ENCODE data around the gene UCKL1.

Gene UCKL1

GRCh38 chr20:63958964-63959698 lies 2.9 kb upstream of the UCKL1 start:
- no peak for DNase-seq (ENCODE audit: low read depth in 3 of 3)

- DNase-seq (ENCODE audit: low read depth in 3 of 3) = no peak
Observed at GRCh38 chr20:63958471-63958870, 2.3 kb upstream of the UCKL1 start.

- peak in 1 of 3 experiments; percentile 66 for DNase-seq (ENCODE audit: low read depth in 3 of 3)
Observed at GRCh38 chr20:63957690-63958441, 1.6 kb upstream of the UCKL1 start.

GRCh38 chr20:63957004-63957689 lies 931 bp upstream of the UCKL1 start:
- DNase-seq (ENCODE audit: low read depth in 3 of 3) = peak in 2 of 3 experiments; percentile 60 to 71

GRCh38 chr20:63956664-63957003 lies 418 bp upstream of the UCKL1 start:
- no peak for DNase-seq (ENCODE audit: low read depth in 3 of 3)

GRCh38 chr20:63955281-63955826 lies 862 bp downstream of the UCKL1 start:
- DNase-seq (ENCODE audit: low read depth in 3 of 3) = peak in 1 of 3 experiments; percentile 36

GRCh38 chr20:63953764-63954429 lies 2.3 kb downstream of the UCKL1 start:
- DNase-seq (ENCODE audit: low read depth in 3 of 3) = no peak

GRCh38 chr20:63952769-63953168 lies 3.4 kb downstream of the UCKL1 start:
- no peak for DNase-seq (ENCODE audit: low read depth in 3 of 3)

- no peak for DNase-seq (ENCODE audit: low read depth in 3 of 3)
Observed at GRCh38 chr20:63952210-63952535, 4.0 kb downstream of the UCKL1 start.

GRCh38 chr20:63951398-63952209 lies 4.6 kb downstream of the UCKL1 start:
- no peak for DNase-seq (ENCODE audit: low read depth in 3 of 3)

GRCh38 chr20:63950701-63951397 lies 5.4 kb downstream of the UCKL1 start:
- DNase-seq (ENCODE audit: low read depth in 3 of 3) = no peak

GRCh38 chr20:63947638-63948456 lies 8.4 kb downstream of the UCKL1 start:
- no peak for DNase-seq (ENCODE audit: low read depth in 3 of 3)

- DNase-seq (ENCODE audit: low read depth in 3 of 3) = no peak
Observed at GRCh38 chr20:63946986-63947637, 9.1 kb downstream of the UCKL1 start.

GRCh38 chr20:63945921-63946920 lies 10.0 kb downstream of the UCKL1 start:
- DNase-seq (ENCODE audit: low read depth in 3 of 3) = no peak

- DNase-seq (ENCODE audit: low read depth in 3 of 3) = no peak
Observed at GRCh38 chr20:63945031-63945658, 11.1 kb downstream of the UCKL1 start.

- no peak for DNase-seq (ENCODE audit: low read depth in 3 of 3)
Observed at GRCh38 chr20:63944078-63944941, 11.9 kb downstream of the UCKL1 start.

GRCh38 chr20:63943808-63944077 lies 12.5 kb downstream of the UCKL1 start:
- no peak for DNase-seq (ENCODE audit: low read depth in 3 of 3)

Measured in stimulated activated CD4-positive, alpha-beta T cell treated with anti-CD3 and anti-CD28 coated beads, TNF-alpha, amount 100 ng/mL, for 24 hours (primary cell).